CD8-positive, alpha-beta memory T cell (primary cell): ENCODE results near the gene WNT7A. TPM values are rescaled to one million over a fixed set of nuclear protein-coding genes. Genes with fewer than 3 reads are reported as not detected.
"Not testable (repeated sequence)": the region's sequence is repeated elsewhere in the genome, so short reads cannot be mapped to it uniquely, and the experiment has no call there.

Experiments used
- CTCF ChIA-PET: fragments of 350-600 bp; sonication (Branson Sonifier 250); formaldehyde crosslinking; loops from one replicate; lab custom pipeline; 2021; ENCODE audit warnings: antibody characterized with exemption; lab: Charles Lee
- POLR2A ChIA-PET: fragments of 350-600 bp; sonication (Branson Sonifier 250); formaldehyde crosslinking; loops from one replicate; lab custom pipeline; 2021; ENCODE audit warnings: antibody characterized with exemption; lab: Charles Lee
- DNase-seq, 5 donors: peaks; one replicate each; pipeline versions ENCODE4 v3.0.0 to v3.0.0-alpha.2; 2020 to 2022; ENCODE audit warnings: mixed read lengths in 1 of 5
- H3K27ac ChIP-seq: one replicate; pipeline ENCODE4 v1.7.0; 2013; ENCODE audit warnings: low read depth, mild to moderate bottlenecking, low read length, moderate library complexity
- H3K27me3 ChIP-seq: 2 replicates; pipeline ENCODE4 v1.7.0; 2013; ENCODE audit warnings: low read length, mild to moderate bottlenecking; ENCODE audit not compliant: insufficient read depth, poor library complexity, severe bottlenecking
- H3K36me3 ChIP-seq: 2 replicates; pipeline ENCODE4 v1.7.0; 2013; ENCODE audit warnings: mild to moderate bottlenecking, low read length, moderate library complexity; ENCODE audit not compliant: insufficient read depth
- H3K4me1 ChIP-seq: 2 replicates; pipeline ENCODE4 v1.7.0; 2013; ENCODE audit warnings: mild to moderate bottlenecking, low read length, moderate library complexity; ENCODE audit not compliant: insufficient read depth
- H3K4me3 ChIP-seq: 2 replicates; pipeline ENCODE4 v1.7.0; 2013; ENCODE audit warnings: mild to moderate bottlenecking, low read length
- H3K9me3 ChIP-seq: 2 replicates; pipeline ENCODE4 v1.7.0; 2013; ENCODE audit warnings: mild to moderate bottlenecking, low read length
- H3K27ac Mint-ChIP-seq, 8 donors: one replicate each; pipeline ENCODE4 v1.8.0; 2020 to 2021; ENCODE audit warnings: mixed read lengths in 8 of 8, mild to moderate bottlenecking in 6 of 8, inconsistent platforms in 3 of 8, moderate library complexity in 3 of 8
- H3K27me3 Mint-ChIP-seq, 2 donors: one replicate each; pipeline ENCODE4 v1.8.0; 2020 to 2021; ENCODE audit warnings: mixed read lengths in 2 of 2, mild to moderate bottlenecking in 1 of 2, moderate library complexity in 1 of 2
- H3K36me3 Mint-ChIP-seq, 3 donors: one replicate each; pipeline ENCODE4 v1.8.0; 2020 to 2021; ENCODE audit warnings: mixed read lengths in 3 of 3, inconsistent platforms in 1 of 3, mild to moderate bottlenecking in 1 of 3
- H3K4me1 Mint-ChIP-seq, 3 donors: one replicate each; pipeline ENCODE4 v1.8.0; 2020 to 2021; ENCODE audit warnings: mixed read lengths in 3 of 3, inconsistent platforms in 1 of 3, mild to moderate bottlenecking in 1 of 3
- H3K4me3 Mint-ChIP-seq, 7 donors: one replicate each; pipeline ENCODE4 v1.8.0; 2020 to 2021; ENCODE audit warnings: mixed read lengths in 7 of 7, mild to moderate bottlenecking in 6 of 7, moderate library complexity in 4 of 7, inconsistent platforms in 2 of 7
- H3K9me3 Mint-ChIP-seq, 5 donors: one replicate each; pipeline ENCODE4 v1.8.0; 2020 to 2022; ENCODE audit warnings: mixed read lengths in 5 of 5, mild to moderate bottlenecking in 3 of 5, moderate library complexity in 2 of 5, inconsistent platforms in 1 of 5
- polyA plus RNA-seq: library from polyadenylated mRNA; unstranded; fragments of 300-500 nt; fragmentation: Illumina TruSeq; gene quantifications from one replicate; pipeline ENCODE4 v1.2.3, GENCODE V29; 2021
- total RNA-seq, 2 experiments: library from RNA; stranded (reverse); gene quantifications; one replicate each; pipeline ENCODE4 v1.2.3, GENCODE V29; 2021

The WNT7A gene
- total RNA-seq (under 1 TPM; 0.31 to 0.38 TPM), polyA plus RNA-seq (1.5 TPM)

DNA sequence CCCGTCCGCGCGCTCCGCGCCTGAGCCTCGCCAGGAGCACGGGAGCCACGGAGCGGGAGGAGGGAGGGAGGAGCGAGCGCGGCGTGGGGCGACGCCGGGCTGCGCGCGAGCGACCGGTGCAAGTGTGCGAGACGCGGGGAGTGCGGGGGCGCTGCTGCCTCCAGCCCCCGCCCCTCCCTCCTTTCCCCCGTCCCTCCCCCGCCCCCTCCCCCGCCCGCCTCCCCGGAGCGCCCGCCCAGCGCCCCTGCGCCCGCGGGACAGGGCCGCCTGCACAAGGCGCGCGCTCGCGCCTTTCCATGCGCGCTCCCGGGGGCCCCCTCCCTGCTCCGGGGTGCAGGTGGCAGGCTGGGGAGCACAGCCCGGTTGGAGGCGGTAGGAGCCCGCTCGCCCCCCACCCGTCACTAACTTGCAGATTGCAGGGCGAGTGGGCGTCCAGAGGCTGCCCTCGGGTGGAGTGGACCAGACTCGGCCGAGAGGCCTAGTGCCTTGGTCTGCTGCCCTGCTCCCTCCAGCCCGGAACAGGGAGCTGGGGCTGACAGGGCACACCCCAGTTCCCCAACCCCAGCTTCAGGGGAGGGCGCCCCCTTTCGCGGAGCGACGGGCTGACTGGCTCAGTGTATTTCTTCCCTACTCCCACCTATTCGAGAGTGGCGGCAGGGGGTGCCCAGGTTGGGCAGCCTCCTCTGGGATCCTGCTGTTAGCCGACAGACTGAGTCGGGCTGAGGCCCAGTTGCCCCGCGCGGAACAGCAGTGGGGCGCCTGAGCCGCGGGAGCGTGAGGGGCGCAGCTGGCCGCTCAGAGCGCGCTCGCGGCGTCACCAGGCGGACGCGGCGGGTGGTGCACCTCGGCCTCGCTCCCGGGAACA, at the start of gene WNT7A:
Gene WNT7A, minus strand, starts transcription at position 126 of the 865 bp plus-strand sequence. CDS start 255 bp downstream, outside the sequence.
- H3K27ac ChIP-seq: no peak within 1 kb of the TSS
- Mint-ChIP-seq H3K36me3 (peaks cover 0 to 4% (median 0%) of the 10 kb centered on the region in 3 donors), H3K4me1 (peaks cover 4 to 26% (median 11%) of the 10 kb centered on the region in 3 donors), H3K9me3 (no peaks in the 10 kb centered on the region), H3K4me3 (peak within 1 kb of the TSS; percentile 16 to 89 (median 83)), H3K27me3 (peaks cover 40 to 61% of the 10 kb centered on the region in 2 donors), H3K27ac (peak within 1 kb of the TSS in 2 of 8 donors; percentile 16 to 39)
- CTCF ChIA-PET: interaction anchor here (0.9 to 16.5 kb wide), 15 partner anchors 9 to 384 kb away, joined by 3 to 315 read pairs (median 4); no protein-coding TSS in a partner anchor
- peak; percentile 36 to 70 (median 56) for DNase-seq
- H3K4me3 ChIP-seq: peak within 1 kb of the TSS; percentile 70
- POLR2A ChIA-PET: interaction anchor here (0.6 to 1.4 kb wide), 4 partner anchors 11 to 222 kb away, joined by 3 to 7 read pairs (median 4); no protein-coding TSS in a partner anchor
- H3K4me1 ChIP-seq: peaks cover 7% of the 10 kb centered on the region
- no peaks in the 10 kb centered on the region for H3K36me3 ChIP-seq
- peaks cover 20% of the 10 kb centered on the region for H3K27me3 ChIP-seq
- H3K9me3 ChIP-seq: no peaks in the 10 kb centered on the region

DNA sequence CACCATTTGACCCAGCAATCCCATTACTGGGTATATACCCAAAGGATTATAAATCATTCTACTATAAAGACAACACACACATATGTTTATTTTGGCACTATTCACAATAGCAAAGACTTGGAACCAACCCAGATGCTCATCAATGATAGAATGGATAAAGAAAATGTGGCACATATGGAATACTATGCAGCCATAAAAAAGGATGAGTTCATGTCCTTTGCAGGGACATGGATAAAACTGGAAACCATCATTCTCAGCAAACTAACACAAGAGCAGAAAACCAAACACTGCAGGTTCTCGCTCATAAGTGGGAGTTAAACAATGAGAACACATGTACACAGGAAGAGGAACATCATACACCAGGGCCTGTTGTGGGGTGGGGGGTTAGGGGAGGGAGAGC, 48.9 kb upstream of the WNT7A start:
- peaks cover 0 to 23% (median 0%) of the 10 kb centered on the region in 3 donors for H3K36me3 Mint-ChIP-seq
- POLR2A ChIA-PET: not testable (repeated sequence)

GRCh38 chr3:13927295-13927694, 47.4 kb upstream of the WNT7A start:
- Mint-ChIP-seq H3K4me3 (no peak overlapping the region), H3K9me3 (peaks cover 26 to 57% (median 51%) of the 10 kb centered on the region in 5 donors), H3K36me3 (peaks cover 0 to 23% (median 0%) of the 10 kb centered on the region in 3 donors), H3K27me3 (peaks cover 15 to 23% of the 10 kb centered on the region in 2 donors), H3K27ac (no peak overlapping the region), H3K4me1 (no peaks in the 10 kb centered on the region)
- Histone ChIP-seq H3K27me3 (no peaks in the 10 kb centered on the region), H3K9me3 (no peaks in the 10 kb centered on the region), H3K4me1 (no peaks in the 10 kb centered on the region), H3K36me3 (no peaks in the 10 kb centered on the region), H3K4me3 (no peak overlapping the region), H3K27ac (no peak overlapping the region)
- CTCF ChIA-PET: no interaction called here
- no peak for DNase-seq
- POLR2A ChIA-PET: no interaction called here

More for the DNA sequence above, 48.9 kb upstream of the WNT7A start:
- peaks cover 26 to 57% (median 47%) of the 10 kb centered on the region in 5 donors for H3K9me3 Mint-ChIP-seq
- H3K9me3 ChIP-seq, H3K4me3 Mint-ChIP-seq, H3K27ac ChIP-seq, DNase-seq, H3K4me3 ChIP-seq, H3K4me1 Mint-ChIP-seq, H3K36me3 ChIP-seq, CTCF ChIA-PET, H3K4me1 ChIP-seq, H3K27ac Mint-ChIP-seq, H3K27me3 ChIP-seq: not testable (repeated sequence)
- H3K27me3 Mint-ChIP-seq: peaks cover 20 to 31% of the 10 kb centered on the region in 2 donors

GRCh38 chr3:13916375-13916774, 36.5 kb upstream of the WNT7A start:
- ChIA-PET CTCF (no interaction called here), POLR2A (no interaction called here)
- H3K27ac ChIP-seq: no peak overlapping the region
- H3K9me3 ChIP-seq: peaks cover 10% of the 10 kb centered on the region
- no peak overlapping the region for H3K4me3 ChIP-seq
- no peaks in the 10 kb centered on the region for H3K36me3 ChIP-seq
- no peaks in the 10 kb centered on the region for H3K4me1 ChIP-seq
- no peak overlapping the region for H3K4me3 Mint-ChIP-seq
- H3K9me3 Mint-ChIP-seq: peaks cover 42 to 81% (median 75%) of the 10 kb centered on the region in 5 donors
- H3K27ac Mint-ChIP-seq: no peak overlapping the region
- peaks cover 0 to 24% (median 1%) of the 10 kb centered on the region in 3 donors for H3K36me3 Mint-ChIP-seq
- no peaks in the 10 kb centered on the region for H3K4me1 Mint-ChIP-seq
- H3K27me3 ChIP-seq: no peaks in the 10 kb centered on the region
- no peak for DNase-seq
- peaks cover 5 to 8% of the 10 kb centered on the region in 2 donors for H3K27me3 Mint-ChIP-seq

DNA sequence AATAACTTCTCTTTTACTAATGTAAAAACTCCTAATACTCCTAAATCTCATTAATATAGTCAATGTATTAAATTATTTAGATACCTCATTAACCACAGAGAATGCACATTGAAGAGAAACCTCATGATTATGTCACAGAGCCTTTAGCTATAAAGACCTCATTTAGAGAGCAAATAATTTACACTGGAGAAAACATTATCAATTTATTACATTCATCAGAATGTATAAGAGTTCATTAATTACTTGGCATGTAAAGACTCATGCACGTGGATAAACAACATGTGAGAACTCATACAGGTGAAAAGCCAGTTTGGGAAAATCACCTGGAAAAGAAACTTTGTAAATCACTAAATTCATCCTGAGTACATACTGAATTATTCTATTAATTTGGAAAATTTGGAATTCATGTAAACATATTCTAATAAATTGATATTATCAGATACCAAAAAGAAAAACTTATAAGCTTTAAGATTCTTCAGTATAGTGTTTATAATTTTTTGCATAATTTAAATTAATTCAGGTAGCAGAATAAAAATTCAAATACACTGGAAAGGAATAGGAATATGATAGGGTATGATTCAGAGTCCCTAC, 22.9 kb upstream of the WNT7A start:
- Mint-ChIP-seq H3K27me3 (peaks cover 17 to 23% of the 10 kb centered on the region in 2 donors), H3K36me3 (peaks cover 0 to 39% (median 29%) of the 10 kb centered on the region in 3 donors), H3K9me3 (peaks cover 40 to 87% (median 77%) of the 10 kb centered on the region in 5 donors), H3K27ac (no peak overlapping the region), H3K4me3 (no peak overlapping the region), H3K4me1 (no peaks in the 10 kb centered on the region)
- Histone ChIP-seq H3K4me1 (no peaks in the 10 kb centered on the region), H3K36me3 (no peaks in the 10 kb centered on the region), H3K27ac (no peak overlapping the region), H3K4me3 (no peak overlapping the region), H3K27me3 (no peaks in the 10 kb centered on the region), H3K9me3 (peaks cover 39% of the 10 kb centered on the region)
- CTCF ChIA-PET: no interaction called here
- DNase-seq: no peak
- POLR2A ChIA-PET: no interaction called here

DNA sequence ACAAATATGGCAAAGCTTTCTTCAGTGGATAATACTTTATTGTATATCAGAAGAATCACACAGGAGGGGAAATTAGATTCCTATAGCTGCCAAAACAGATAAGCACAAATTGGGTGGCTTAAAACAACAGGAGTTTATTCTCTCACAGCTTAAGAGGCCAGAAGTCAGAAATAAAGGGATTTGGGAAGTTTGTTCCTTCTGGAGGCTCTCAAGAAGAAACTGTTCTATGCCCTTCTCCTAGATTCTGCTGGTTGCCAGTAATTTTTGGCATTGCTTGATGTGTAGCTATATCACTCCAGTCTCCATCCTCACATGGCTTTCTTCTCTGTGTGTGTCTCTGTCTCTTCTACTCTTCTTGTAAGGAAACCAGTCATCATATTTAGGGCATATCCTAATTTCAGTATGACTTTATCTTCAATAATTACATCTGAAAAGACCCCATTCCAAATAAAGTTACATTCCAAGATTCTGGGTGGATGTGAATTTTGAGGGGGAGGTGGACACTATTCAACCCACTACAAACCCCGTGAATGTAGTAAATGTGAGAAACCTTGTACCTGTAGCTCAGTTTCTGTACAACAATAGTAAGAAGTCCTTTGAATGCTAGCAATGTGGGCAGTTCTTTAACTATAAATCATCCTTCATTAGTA, 22.2 kb upstream of the WNT7A start:
- Histone ChIP-seq H3K9me3 (peaks cover 39% of the 10 kb centered on the region), H3K27ac (no peak overlapping the region), H3K27me3 (no peaks in the 10 kb centered on the region), H3K36me3 (no peaks in the 10 kb centered on the region), H3K4me3 (no peak overlapping the region), H3K4me1 (no peaks in the 10 kb centered on the region)
- DNase-seq: no peak
- Mint-ChIP-seq H3K9me3 (peaks cover 40 to 81% (median 73%) of the 10 kb centered on the region in 5 donors), H3K4me1 (peaks cover 0 to 4% (median 0%) of the 10 kb centered on the region in 3 donors), H3K36me3 (peaks cover 0 to 38% (median 28%) of the 10 kb centered on the region in 3 donors), H3K4me3 (peak overlapping the region in 1 of 7 donors; percentile 14), H3K27me3 (peaks cover 17 to 23% of the 10 kb centered on the region in 2 donors), H3K27ac (no peak overlapping the region)
- POLR2A ChIA-PET: no interaction called here
- CTCF ChIA-PET: no interaction called here

GRCh38 chr3:13898346-13898745, 18.5 kb upstream of the WNT7A start:
- peaks cover 12% of the 10 kb centered on the region for H3K4me1 ChIP-seq
- no peak for DNase-seq
- Mint-ChIP-seq H3K36me3 (peaks cover 2 to 24% (median 23%) of the 10 kb centered on the region in 3 donors), H3K27me3 (peaks cover under 1 to 9% of the 10 kb centered on the region in 2 donors), H3K4me1 (peaks cover 20 to 25% (median 21%) of the 10 kb centered on the region in 3 donors), H3K4me3 (peak overlapping the region in 1 of 7 donors; percentile 62), H3K27ac (peak overlapping the region in 1 of 8 donors; percentile 12), H3K9me3 (peaks cover 17 to 45% (median 40%) of the 10 kb centered on the region in 5 donors)
- H3K27ac ChIP-seq: no peak overlapping the region
- H3K4me3 ChIP-seq: no peak overlapping the region
- ChIA-PET POLR2A (no interaction called here), CTCF (interaction anchor here (0.8 to 3.5 kb wide), 3 partner anchors 18 to 306 kb away, joined by 3 to 19 read pairs (median 5); no protein-coding TSS in a partner anchor)
- H3K27me3 ChIP-seq: no peaks in the 10 kb centered on the region
- H3K9me3 ChIP-seq: peaks cover 17% of the 10 kb centered on the region
- H3K36me3 ChIP-seq: no peaks in the 10 kb centered on the region
